Neural crest cell (in vitro differentiated cells): ENCODE results near the gene TNFRSF18. TPM values are rescaled to one million over a fixed set of nuclear protein-coding genes. Genes with fewer than 3 reads are reported as not detected.
"Not testable (repeated sequence)": the region's sequence is repeated elsewhere in the genome, so short reads cannot be mapped to it uniquely, and the experiment has no call there.

ENCODE experiments used
- DNase-seq: peaks from one replicate; pipeline ENCODE4 v3.0.0; 2021; ENCODE audit warnings: low read depth, mixed read lengths, low spot score
- H3K27ac Mint-ChIP-seq: one replicate; pipeline ENCODE4 v1.8.0; 2021; ENCODE audit warnings: mild to moderate bottlenecking, mixed read lengths; ENCODE audit not compliant: unreplicated experiment
- H3K27me3 Mint-ChIP-seq: 2 replicates; pipeline ENCODE4 v1.8.0; 2021; ENCODE audit warnings: low read depth, mild to moderate bottlenecking, mixed read lengths
- H3K36me3 Mint-ChIP-seq: 2 replicates; pipeline ENCODE4 v1.8.0; 2021; ENCODE audit warnings: low read depth, mild to moderate bottlenecking, mixed read lengths
- H3K4me1 Mint-ChIP-seq: 2 replicates; pipeline ENCODE4 v1.8.0; 2021; ENCODE audit warnings: mixed read lengths
- H3K4me3 Mint-ChIP-seq: one replicate; pipeline ENCODE4 v1.8.0; 2021; ENCODE audit warnings: mild to moderate bottlenecking, mixed read lengths
- H3K9me3 Mint-ChIP-seq: 2 replicates; pipeline ENCODE4 v1.8.0; 2021; ENCODE audit warnings: mixed read lengths
- CTCF ChIP-seq: fragments of 200-600 bp; sonication (generic); conservative IDR thresholded peaks from 2 replicates; pipeline ENCODE4 v1.5.0; 2021; ENCODE audit warnings: antibody characterized with exemption, mild to moderate bottlenecking
- total RNA-seq: library from RNA; stranded (reverse); gene quantifications from 2 replicates; pipeline ENCODE4 v1.2.1, GENCODE V29; 2021

Gene TNFRSF18
- total RNA-seq, 1 donor from 2014 or later = not detected

GRCh38 chr1:1253314-1253713, 46.9 kb upstream of the TNFRSF18 start:
- no peaks in the 10 kb centered on the region for H3K9me3 Mint-ChIP-seq
- no peak for DNase-seq
- H3K27me3 Mint-ChIP-seq = peaks cover 8% of the 10 kb centered on the region
- TF ChIP-seq CTCF = no peak
- H3K4me3 Mint-ChIP-seq = no peak overlapping the region
- H3K27ac Mint-ChIP-seq = no peak overlapping the region
- peaks cover 2% of the 10 kb centered on the region for H3K36me3 Mint-ChIP-seq
- H3K4me1 Mint-ChIP-seq = peaks cover 3% of the 10 kb centered on the region

GRCh38 chr1:1250786-1251284, 44.4 kb upstream of the TNFRSF18 start:
- no peaks in the 10 kb centered on the region for H3K36me3 Mint-ChIP-seq

DNA sequence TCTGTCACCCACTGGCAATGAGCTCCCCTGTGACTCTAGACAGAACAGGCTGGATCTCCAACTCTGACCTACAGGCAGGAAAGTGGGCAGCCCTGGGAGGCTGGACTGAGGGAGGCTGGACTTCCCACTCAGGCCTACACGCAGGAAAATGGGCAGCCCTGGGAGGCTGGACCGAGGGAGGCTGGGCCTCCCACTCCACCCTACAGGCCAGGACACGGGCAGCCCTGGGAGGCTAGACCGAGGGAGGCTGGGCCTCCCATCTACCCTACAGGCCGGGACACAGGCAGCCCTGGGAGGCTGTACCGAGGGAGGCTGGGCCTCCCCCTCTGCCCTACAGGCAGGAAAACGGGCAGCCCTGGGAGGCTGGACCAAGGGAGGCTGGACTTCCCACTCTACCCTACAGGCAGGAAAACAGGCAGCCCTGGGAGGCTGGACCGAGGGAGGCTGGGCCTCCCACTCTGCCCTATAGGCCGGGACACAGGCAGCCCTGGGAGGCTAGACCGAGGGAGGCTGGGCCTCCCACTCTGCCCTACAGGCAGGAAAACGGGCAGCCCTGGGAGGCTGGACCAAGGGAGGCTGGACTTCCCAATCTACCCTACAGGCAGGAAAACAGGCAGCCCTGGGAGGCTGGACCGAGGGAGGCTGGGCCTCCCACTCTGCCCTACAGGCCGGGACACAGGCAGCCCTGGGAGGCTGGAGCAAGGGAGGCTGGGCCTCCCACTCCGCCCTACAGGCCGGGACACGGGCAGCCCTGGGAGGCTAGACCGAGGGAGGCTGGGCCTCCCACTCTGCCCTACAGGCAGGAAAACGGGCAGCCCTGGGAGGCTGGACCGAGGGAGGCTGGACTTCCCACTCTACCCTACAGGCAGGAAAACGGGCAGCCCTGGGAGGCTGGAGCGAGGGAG, 41.9 kb upstream of the TNFRSF18 start:
- not testable (repeated sequence) for H3K4me1 Mint-ChIP-seq, H3K9me3 Mint-ChIP-seq, H3K36me3 Mint-ChIP-seq, H3K27ac Mint-ChIP-seq, DNase-seq
- Mint-ChIP-seq H3K27me3 (peaks cover 22% of the 10 kb centered on the region), H3K4me3 (peak overlapping the region; percentile 44)

More at GRCh38 chr1:1250786-1251284, 44.4 kb upstream of the TNFRSF18 start:
- TF ChIP-seq CTCF = no peak
- no peaks in the 10 kb centered on the region for H3K9me3 Mint-ChIP-seq
- H3K4me3 Mint-ChIP-seq = no peak overlapping the region
- H3K27ac Mint-ChIP-seq = peak overlapping the region; percentile 35
- no peak for DNase-seq
- H3K27me3 Mint-ChIP-seq = peaks cover 21% of the 10 kb centered on the region
- peaks cover 3% of the 10 kb centered on the region for H3K4me1 Mint-ChIP-seq

- TF ChIP-seq CTCF = no peak
- no peaks in the 10 kb centered on the region for H3K36me3 Mint-ChIP-seq
- peaks cover 3% of the 10 kb centered on the region for H3K4me1 Mint-ChIP-seq
These were observed 41.0 kb upstream of the TNFRSF18 start for GRCh38 chr1:1247341-1247913.

DNA sequence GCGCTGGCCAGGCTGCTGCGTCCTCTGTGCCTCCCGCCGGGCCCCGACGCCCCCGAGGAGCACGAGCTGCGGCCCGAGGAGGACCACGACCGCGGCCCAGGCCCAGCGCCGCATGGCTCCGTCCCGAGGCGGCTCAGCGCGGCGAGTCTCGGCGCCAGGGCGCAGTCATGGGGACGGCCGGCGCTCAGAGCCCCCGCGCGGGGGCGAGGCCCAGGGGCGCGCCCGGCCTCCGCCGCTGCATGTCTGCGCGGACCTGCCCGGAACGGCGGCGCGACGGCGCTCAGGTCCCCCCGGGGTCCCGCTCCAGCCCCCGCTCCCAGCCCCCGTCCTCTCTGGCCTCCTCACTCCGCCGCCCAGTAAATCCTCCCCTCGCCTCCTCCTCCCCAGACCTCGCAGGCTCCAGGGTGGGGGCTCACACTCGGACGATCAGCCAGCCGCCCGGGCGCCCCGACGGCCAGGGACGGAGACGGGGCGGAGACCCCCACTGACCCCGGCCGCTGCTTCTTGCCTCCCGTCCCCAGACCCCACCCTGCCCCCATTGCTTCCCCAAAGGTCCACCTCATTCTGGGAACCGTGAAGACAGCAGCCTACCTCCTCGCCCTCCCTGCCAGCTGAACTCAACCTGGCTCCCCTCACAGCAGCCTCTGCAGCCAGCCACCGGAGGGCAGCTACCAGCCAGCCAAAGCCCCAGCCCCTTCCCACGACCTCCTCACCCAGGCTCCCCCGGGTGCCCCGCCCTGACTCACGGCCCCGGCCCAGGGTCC, 40.4 kb upstream of the TNFRSF18 start, which contains the start of gene C1QTNF12:
Gene C1QTNF12 (minus strand): TSS at position 146 of the 764 bp plus-strand sequence. CDS start 32 bp downstream, at position 114.
- no peak for DNase-seq
- no peak within 1 kb of the TSS for H3K4me3 Mint-ChIP-seq
- H3K4me1 Mint-ChIP-seq = peaks cover 3% of the 10 kb centered on the region
- TF ChIP-seq CTCF = no peak
- no peak within 1 kb of the TSS for H3K27ac Mint-ChIP-seq
- H3K9me3 Mint-ChIP-seq = no peaks in the 10 kb centered on the region
- H3K36me3 Mint-ChIP-seq = no peaks in the 10 kb centered on the region
- H3K27me3 Mint-ChIP-seq = peaks cover 22% of the 10 kb centered on the region

More at GRCh38 chr1:1247341-1247913, 41.0 kb upstream of the TNFRSF18 start:
- Mint-ChIP-seq H3K27me3 (peaks cover 22% of the 10 kb centered on the region), H3K4me3 (no peak overlapping the region), H3K9me3 (no peaks in the 10 kb centered on the region), H3K27ac (no peak overlapping the region)
- DNase-seq = no peak
